MV-4-11 (cell line): ENCODE results near the gene STX16.

Source experiments
- DNase-seq: peaks from one replicate; lab custom pipeline; 2025; lab: John Stamatoyannopoulos, UW

Gene STX16

GRCh38 chr20:58697867-58698703 lies 47.0 kb downstream of the STX16 start:
- no peak for DNase-seq

GRCh38 chr20:58698741-58699622 lies 47.9 kb downstream of the STX16 start:
- DNase-seq: no peak

- no peak for DNase-seq
Observed at GRCh38 chr20:58699623-58700107, 48.6 kb downstream of the STX16 start.

GRCh38 chr20:58700121-58700821 lies 49.2 kb downstream of the STX16 start:
- DNase-seq: peak; percentile 9

- DNase-seq: no peak
Observed at GRCh38 chr20:58700823-58701222, 49.7 kb downstream of the STX16 start.

- DNase-seq: no peak
Observed at GRCh38 chr20:58701431-58702160, 50.5 kb downstream of the STX16 start.

GRCh38 chr20:58702161-58702510 lies 51.1 kb downstream of the STX16 start:
- no peak for DNase-seq

- no peak for DNase-seq
Observed at GRCh38 chr20:58702859-58703648, 52.0 kb downstream of the STX16 start.

- no peak for DNase-seq
Observed at GRCh38 chr20:58703765-58704371, 52.8 kb downstream of the STX16 start.

- no peak for DNase-seq
Observed at GRCh38 chr20:58705208-58705926, 54.3 kb downstream of the STX16 start.

- DNase-seq: no peak
Observed at GRCh38 chr20:58706150-58706892, 55.2 kb downstream of the STX16 start.

GRCh38 chr20:58706975-58707681 lies 56.0 kb downstream of the STX16 start:
- no peak for DNase-seq

- DNase-seq: no peak
Observed at GRCh38 chr20:58707770-58708169, 56.7 kb downstream of the STX16 start.

- no peak for DNase-seq
Observed at GRCh38 chr20:58708246-58708931, 57.3 kb downstream of the STX16 start.

GRCh38 chr20:58709013-58709702 lies 58.1 kb downstream of the STX16 start:
- no peak for DNase-seq

GRCh38 chr20:58709703-58710039 lies 58.6 kb downstream of the STX16 start:
- no peak for DNase-seq
